Measurements from ENCODE around the gene DAB2IP. TPM values are rescaled to one million over a fixed set of nuclear protein-coding genes. Genes with fewer than 3 reads are reported as not detected.

The DAB2IP gene
- total and polyA plus RNA-seq, 2 of the 4 experiments (the other 2 are of a cell fraction), result 5.6 to 17.2 TPM

- TF ChIP-seq POLR2A (IDR thresholded peaks at IDR 0.05; ENCODE audit: low read depth, low read length), result no peak; the same call in 1 of the 2 replicates
- TF ChIP-seq NFE2L2 (IDR thresholded peaks at IDR 0.05; ENCODE audit: low read depth, low read length), result 0 out of 2 replicates have a peak, but pooled peaks have one; percentile 20
- no peak for TF ChIP-seq CHD1 (IDR thresholded peaks at IDR 0.05; ENCODE audit: low read depth, low read length)
These were observed 73.8 kb downstream of the DAB2IP start (continued) for GRCh38 chr9:121725008-121725775.

GRCh38 chr9:121727295-121728020, 76.0 kb downstream of the DAB2IP start:
- Histone ChIP-seq H3K18ac (ENCODE audit: low read depth, low read length) (no peak overlapping the region), H3K9me1 (ENCODE audit: insufficient read depth, low read length) (peaks cover 21% of the 10 kb centered on the region), H3K14ac (replicated peaks; ENCODE audit: low read depth, low read length) (no peak overlapping the region), H4K5ac (ENCODE audit: low read depth, low read length) (no peak overlapping the region), H3K9me3 (ENCODE audit: control insufficient read depth, insufficient read depth, low read length) (no peaks in the 10 kb centered on the region), H2BK120ac (ENCODE audit: low read depth, low read length) (no peak overlapping the region), H3K27me3 (ENCODE audit: control insufficient read depth, insufficient read depth, low read length) (no peaks in the 10 kb centered on the region), H3K56ac (ENCODE audit: extremely low read depth, insufficient read depth, low read length) (no peak overlapping the region), H3K9ac (ENCODE audit: low read depth, low read length) (no peak overlapping the region), H3K4me1 (ENCODE audit: control insufficient read depth, insufficient read depth, low read length) (peaks cover 29% of the 10 kb centered on the region), H2BK20ac (ENCODE audit: low read depth, low read length) (no peak overlapping the region), H3K79me1 (ENCODE audit: low read depth in 1 of 2, low read length in 2 of 2) (peaks cover 34 to 92% of the 10 kb centered on the region in 2 experiments), H2AFZ (replicated peaks; ENCODE audit: low read length, poor library complexity) (no peak overlapping the region), H3K4me2 (ENCODE audit: low read depth, low read length) (no peak overlapping the region), H3K36me3 (ENCODE audit: control insufficient read depth, insufficient read depth, low read length) (no peaks in the 10 kb centered on the region), H3K4ac (ENCODE audit: low read depth, low read length) (0 out of 2 replicates have a peak overlapping the region, but pooled peaks have one; percentile 20), H2AK9ac (replicated peaks; ENCODE audit: low read depth, low read length, poor library complexity) (no peak overlapping the region), H2BK5ac (ENCODE audit: low read depth, low read length, poor library complexity, severe bottlenecking) (no peak overlapping the region), H2BK15ac (ENCODE audit: low read depth, low read length) (no peak overlapping the region), H3K27ac (ENCODE audit: insufficient read depth, low read length) (no peak overlapping the region), H2AK5ac (ENCODE audit: low read depth, low read length) (peak overlapping the region; percentile 71; the same call in 1 of the 2 replicates), H3K4me3 (ENCODE audit: insufficient read depth, low read depth, low read length) (no peak overlapping the region), H4K20me1 (ENCODE audit: insufficient read depth, low read length) (peaks cover 13% of the 10 kb centered on the region; the same call in 1 of the 2 replicates), H3K23ac (ENCODE audit: low read depth, low read length) (0 out of 2 replicates have a peak overlapping the region, but pooled peaks have one; percentile 29), H4K8ac (ENCODE audit: low read depth in 2 of 2, low read length in 2 of 2) (no peak overlapping the region), H4K91ac (ENCODE audit: insufficient read depth, low read depth, low read length) (no peak overlapping the region)
- in situ Hi-C loops (cut with MboI; ENCODE audit: low sequenced_read_pairs) (no loop called here), intact Hi-C loops (cut with micrococcal nuclease) (no loop called here), dilution Hi-C loops (cut with HindIII; ENCODE audit: low sequenced_read_pairs, unreplicated experiment) (no loop called here)
- ChIA-PET POLR2A (ENCODE audit: unreplicated experiment) (no interaction called here), CTCF (no interaction called here)
- no CpG with 5 or more reads among the region's 4 CpGs for WGBS, 2 experiments (ENCODE audit: extremely low coverage in 2 of 2, insufficient read length in 1 of 2)
- DNase-seq, result no peak
- ATAC-seq (ENCODE audit: low read depth), result no peak
- no TSS peak for BruUV-seq (replicated peaks)
- TF ChIP-seq BHLHE40 (IDR thresholded peaks at IDR 0.05; ENCODE audit: low read depth, low read length) (no peak), MXI1 (IDR thresholded peaks at IDR 0.05; ENCODE audit: borderline replicate concordance, low read depth, low read length) (no peak), USF2 (IDR thresholded peaks at IDR 0.05; ENCODE audit: low read depth, low read length) (no peak), POLR2A (IDR thresholded peaks at IDR 0.05; ENCODE audit: low read depth, low read length) (no peak), MAZ (IDR thresholded peaks at IDR 0.05; ENCODE audit: borderline replicate concordance, low read depth, low read length) (no peak), RCOR1 (IDR thresholded peaks at IDR 0.05; ENCODE audit: insufficient replicate concordance, low read length) (no peak), CTCF (conservative IDR thresholded peaks at IDR 0.05; ENCODE audit: low read depth, low read length) (no peak), RFX5 (IDR thresholded peaks at IDR 0.05; ENCODE audit: low read depth, low read length) (no peak), NFE2L2 (IDR thresholded peaks at IDR 0.05; ENCODE audit: low read depth, low read length) (no peak), CEBPB (IDR thresholded peaks at IDR 0.05; ENCODE audit: low read depth, low read length) (no peak), SMC3 (IDR thresholded peaks at IDR 0.05; ENCODE audit: low read depth, low read length) (no peak), FOS (IDR thresholded peaks at IDR 0.05; ENCODE audit: low read depth, low read length) (no peak)
